PC-3 (cell line): ENCODE measurements around the gene CENPB. TPM values are rescaled to one million over a fixed set of nuclear protein-coding genes. Genes with fewer than 3 reads are reported as not detected.

Experiments used
- ATAC-seq: fragments of 200-7000 bp; cut with Tn5 transposase; 2 replicates; pipeline ENCODE4 v1.9.1; 2020; ENCODE audit warnings: mild to moderate bottlenecking, moderate library complexity
- BruUV-seq: library from RNA; stranded (reverse); fragments of 400-500 nt; replicated peaks from 2 replicates; lab custom pipeline; 2021; lab: Mats Ljungman, UMichigan
- CTCF ChIA-PET: fragments of 300-600 bp; sonication (Branson Sonifier 250); formaldehyde crosslinking; loops from one replicate; lab custom pipeline; 2022; ENCODE audit warnings: antibody characterized with exemption; lab: Charles Lee
- POLR2A ChIA-PET: fragments of 300-600 bp; sonication (Branson Sonifier 250); formaldehyde crosslinking; loops from one replicate; lab custom pipeline; 2022; ENCODE audit warnings: antibody characterized with exemption; ENCODE audit not compliant: unreplicated experiment; lab: Charles Lee
- DNase-seq: peaks from one replicate; pipeline ENCODE4 v3.0.0-alpha.2; 2015
- H2AFZ ChIP-seq: fragments of 300-600 bp; sonication (generic); 2 replicates; pipeline ENCODE4 v1.6.0; 2016; ENCODE audit warnings: antibody characterized with exemption, low read length
- H3F3A ChIP-seq: fragments of 300-600 bp; sonication (generic); one replicate; pipeline ENCODE4 v1.6.0; 2017; ENCODE audit warnings: antibody characterized with exemption, low read length, control low read depth, mild to moderate bottlenecking; ENCODE audit not compliant: unreplicated experiment
- H3K27ac ChIP-seq: fragments of 300-600 bp; sonication (generic); 2 replicates; pipeline ENCODE4 v1.5.1; 2016; ENCODE audit warnings: mild to moderate bottlenecking, low read length
- H3K27me3 ChIP-seq: fragments of 300-600 bp; sonication (generic); 2 replicates; pipeline ENCODE4 v1.6.1; 2016; ENCODE audit warnings: low read length, mixed read lengths
- H3K36me3 ChIP-seq: fragments of 300-600 bp; sonication (generic); 2 replicates; pipeline ENCODE4 v1.6.1; 2016; ENCODE audit warnings: low read depth, mixed run types, low read length, mixed read lengths
- H3K4me1 ChIP-seq: fragments of 300-600 bp; sonication (generic); 2 replicates; pipeline ENCODE4 v1.5.1; 2016; ENCODE audit warnings: low read length; ENCODE audit not compliant: insufficient read depth
- H3K4me2 ChIP-seq: fragments of 300-600 bp; sonication (generic); 2 replicates; pipeline ENCODE4 v1.6.0; 2016; ENCODE audit warnings: low read length
- H3K4me3 ChIP-seq: fragments of 300-600 bp; sonication (generic); 2 replicates; pipeline ENCODE4 v1.5.1; 2016; ENCODE audit warnings: mild to moderate bottlenecking, low read length, mixed read lengths
- H3K79me2 ChIP-seq: fragments of 300-600 bp; sonication (generic); 2 replicates; pipeline ENCODE4 v1.6.1; 2017; ENCODE audit warnings: low read length, mixed read lengths
- H3K9ac ChIP-seq: fragments of 300-600 bp; sonication (generic); 2 replicates; pipeline ENCODE4 v1.6.0; 2016; ENCODE audit warnings: mild to moderate bottlenecking, low read length
- H3K9me2 ChIP-seq: fragments of 300-600 bp; sonication (generic); replicated peaks from 2 replicates; pipeline ENCODE4 v1.6.1; 2016; ENCODE audit warnings: mixed run types, low read length, mixed read lengths
- H3K9me3 ChIP-seq: fragments of 300-600 bp; sonication (generic); 2 replicates; pipeline ENCODE4 v1.6.1; 2016; ENCODE audit warnings: low read length, mixed read lengths
- H4K20me1 ChIP-seq: fragments of 300-600 bp; sonication (generic); 2 replicates; pipeline ENCODE4 v1.6.1; 2016; ENCODE audit warnings: low read length, mixed read lengths
- EZH2 ChIP-seq: fragments of 300-600 bp; sonication (generic); IDR thresholded peaks from one replicate; pipeline ENCODE4 v1.6.1; 2017; ENCODE audit warnings: antibody characterized with exemption, mild to moderate bottlenecking, low read length; ENCODE audit not compliant: unreplicated experiment
- EZH2phosphoT487 ChIP-seq: fragments of 300-600 bp; sonication (generic); IDR thresholded peaks from 2 replicates; pipeline ENCODE4 v1.6.1; 2018; ENCODE audit warnings: mild to moderate bottlenecking, antibody characterized with exemption, low read length, borderline replicate concordance
- intact Hi-C: fragments of 100-400 bp; cut with micrococcal nuclease; formaldehyde crosslinking; loops from 2 replicates; pipeline ENCODE4 v1.9.0; 2023
- total RNA-seq: library from RNA; depleted of rRNA; stranded (reverse); fragments of >200 nt; gene quantifications from 2 replicates; pipeline ENCODE4 v1.2.3, GENCODE V29; 2014
- TF ChIP-seq, protein P1 (sequence below): fragments of 300-600 bp; sonication (generic); conservative IDR thresholded peaks from 2 replicates; pipeline ENCODE4 v1.5.1; 2017; ENCODE audit warnings: antibody characterized with exemption, low read depth, mild to moderate bottlenecking, low read length

CENPB gene
- total RNA-seq, 1 experiment from 2014 or later = 213 TPM

DNA sequence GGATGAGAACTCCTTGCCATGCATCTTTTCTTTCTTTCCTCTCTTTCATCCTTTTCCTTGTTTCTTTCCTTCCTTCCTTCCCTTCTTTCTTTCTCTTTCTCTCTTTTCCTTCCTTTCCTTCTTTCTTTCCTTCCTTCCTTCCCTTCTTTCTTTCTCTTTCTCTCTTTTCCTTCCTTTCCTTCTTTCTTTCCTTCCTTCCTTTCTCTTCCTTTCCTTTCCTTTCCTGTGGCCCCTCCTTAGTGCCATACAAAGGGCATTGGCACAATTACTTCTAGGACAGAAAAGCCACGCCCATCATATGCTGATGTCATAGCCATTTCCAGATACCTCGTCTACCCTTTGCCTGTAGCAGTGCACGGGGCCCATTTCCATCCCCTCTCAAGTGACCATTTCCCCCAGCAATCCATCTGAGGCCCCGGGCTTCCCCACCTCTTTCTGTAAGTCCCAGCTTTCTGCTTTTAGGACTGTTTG is 2.2 kb upstream of the CENPB start:
- peaks cover 27% of the 10 kb centered on the region for H3K4me1 ChIP-seq
- no peak overlapping the region for H3K27ac ChIP-seq
- intact Hi-C loops = no loop called here
- no TSS peak for BruUV-seq
- CTCF ChIA-PET = no interaction called here
- H4K20me1 ChIP-seq = peaks cover 20% of the 10 kb centered on the region
- TF ChIP-seq EZH2phosphoT487 (no peak), EZH2 (no peak)
- TF ChIP-seq, protein P1, sequence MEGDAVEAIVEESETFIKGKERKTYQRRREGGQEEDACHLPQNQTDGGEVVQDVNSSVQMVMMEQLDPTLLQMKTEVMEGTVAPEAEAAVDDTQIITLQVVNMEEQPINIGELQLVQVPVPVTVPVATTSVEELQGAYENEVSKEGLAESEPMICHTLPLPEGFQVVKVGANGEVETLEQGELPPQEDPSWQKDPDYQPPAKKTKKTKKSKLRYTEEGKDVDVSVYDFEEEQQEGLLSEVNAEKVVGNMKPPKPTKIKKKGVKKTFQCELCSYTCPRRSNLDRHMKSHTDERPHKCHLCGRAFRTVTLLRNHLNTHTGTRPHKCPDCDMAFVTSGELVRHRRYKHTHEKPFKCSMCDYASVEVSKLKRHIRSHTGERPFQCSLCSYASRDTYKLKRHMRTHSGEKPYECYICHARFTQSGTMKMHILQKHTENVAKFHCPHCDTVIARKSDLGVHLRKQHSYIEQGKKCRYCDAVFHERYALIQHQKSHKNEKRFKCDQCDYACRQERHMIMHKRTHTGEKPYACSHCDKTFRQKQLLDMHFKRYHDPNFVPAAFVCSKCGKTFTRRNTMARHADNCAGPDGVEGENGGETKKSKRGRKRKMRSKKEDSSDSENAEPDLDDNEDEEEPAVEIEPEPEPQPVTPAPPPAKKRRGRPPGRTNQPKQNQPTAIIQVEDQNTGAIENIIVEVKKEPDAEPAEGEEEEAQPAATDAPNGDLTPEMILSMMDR = no peak
- 0 out of 2 replicates have a peak, but pooled peaks cover 3% of the 10 kb centered on the region for H3K36me3 ChIP-seq
- peaks cover 34% of the 10 kb centered on the region for H3K79me2 ChIP-seq
- POLR2A ChIA-PET = no interaction called here
- H3K9me2 ChIP-seq = no peaks in the 10 kb centered on the region
- H3F3A ChIP-seq = no peaks in the 10 kb centered on the region
- H3K27me3 ChIP-seq = no peaks in the 10 kb centered on the region
- no peak overlapping the region for H2AFZ ChIP-seq
- no peaks in the 10 kb centered on the region for H3K9me3 ChIP-seq
- H3K9ac ChIP-seq = no peak overlapping the region
- DNase-seq = peak; percentile 21
- peak overlapping the region; percentile 28; the same call in 1 of the 2 replicates for H3K4me2 ChIP-seq
- ATAC-seq = no peak
- no peak overlapping the region for H3K4me3 ChIP-seq

- H3K9ac ChIP-seq = peak overlapping the region; percentile 82
- no peaks in the 10 kb centered on the region for H3K9me3 ChIP-seq
- peak overlapping the region; percentile 77 for H3K4me3 ChIP-seq
- H3K36me3 ChIP-seq = 0 out of 2 replicates have a peak, but pooled peaks cover 3% of the 10 kb centered on the region
- no peaks in the 10 kb centered on the region for H3K9me2 ChIP-seq
- peak overlapping the region; percentile 81 for H3K4me2 ChIP-seq
- peak; percentile 18 for DNase-seq
- peaks cover 3% of the 10 kb centered on the region for H3F3A ChIP-seq
- H3K4me1 ChIP-seq = peaks cover 36% of the 10 kb centered on the region
- ATAC-seq = no peak
- intact Hi-C loops = loop anchor here (1.0 kb wide), 3 partner anchors 9 to 68 kb away; partner anchors contain the start of genes AP5S1 and CDC25B
- H3K27me3 ChIP-seq = no peaks in the 10 kb centered on the region
- POLR2A ChIA-PET = interaction anchor here (0.5 to 1.0 kb wide), 4 partner anchors 16 to 58 kb away, joined by 3 to 5 read pairs (median 4); partner anchors contain the start of gene AP5S1
- CTCF ChIA-PET = interaction anchor here (0.6 to 3.0 kb wide), 3 partner anchors 24 to 33 kb away, joined by 3 to 16 read pairs (median 13); partner anchors contain the start of gene AP5S1
- 0 out of 2 replicates have a peak overlapping the region, but pooled peaks have one; percentile 16 for H3K27ac ChIP-seq
- BruUV-seq = TSS peak; percentile 69
- TF ChIP-seq, protein P1 = no peak
- TF ChIP-seq EZH2phosphoT487 (no peak), EZH2 (no peak)
- peaks cover 40% of the 10 kb centered on the region for H3K79me2 ChIP-seq
- peaks cover 28% of the 10 kb centered on the region for H4K20me1 ChIP-seq
- H2AFZ ChIP-seq = peak overlapping the region; percentile 90
These were observed 929 bp upstream of the CENPB start for GRCh38 chr20:3787324-3788014.
